Neuron (in vitro differentiated cells): ENCODE data around the gene PAK4.

ENCODE experiments used
- H2AFZ ChIP-seq: one replicate; pipeline ENCODE4 v1.6.1; 2013; ENCODE audit warnings: low read depth, mild to moderate bottlenecking, inconsistent platforms, low read length, moderate library complexity
- H3K27me3 ChIP-seq: one replicate; pipeline ENCODE4 v1.6.1; 2013; ENCODE audit warnings: low read length; ENCODE audit not compliant: insufficient read depth
- H3K36me3 ChIP-seq: one replicate; pipeline ENCODE4 v1.6.1; 2013; ENCODE audit warnings: low read length; ENCODE audit not compliant: insufficient read depth
- H3K4me1 ChIP-seq: one replicate; pipeline ENCODE4 v1.6.1; 2013; ENCODE audit warnings: low read length; ENCODE audit not compliant: insufficient read depth
- H3K4me3 ChIP-seq: 2 replicates; pipeline ENCODE4 v1.5.1; 2013; ENCODE audit warnings: mild to moderate bottlenecking, low read length, moderate library complexity
- H3K9me3 ChIP-seq: one replicate; pipeline ENCODE4 v1.6.1; 2013; ENCODE audit warnings: low read length

The PAK4 gene

GRCh38 chr19:39150807-39151600 is 25.4 kb downstream of the PAK4 start:
- H3K4me3 ChIP-seq, result no peak overlapping the region
- no peaks in the 10 kb centered on the region for H3K27me3 ChIP-seq
- no peak overlapping the region for H2AFZ ChIP-seq
- H3K4me1 ChIP-seq, result peaks cover 1% of the 10 kb centered on the region
- peaks cover 6% of the 10 kb centered on the region for H3K36me3 ChIP-seq
- peaks cover 6% of the 10 kb centered on the region for H3K9me3 ChIP-seq

GRCh38 chr19:39152066-39152465 is 26.5 kb downstream of the PAK4 start:
- no peaks in the 10 kb centered on the region for H3K27me3 ChIP-seq
- H3K4me1 ChIP-seq, result peaks cover 1% of the 10 kb centered on the region
- H3K36me3 ChIP-seq, result peaks cover 6% of the 10 kb centered on the region
- H3K4me3 ChIP-seq, result no peak overlapping the region
- peaks cover 6% of the 10 kb centered on the region for H3K9me3 ChIP-seq
- no peak overlapping the region for H2AFZ ChIP-seq

DNA sequence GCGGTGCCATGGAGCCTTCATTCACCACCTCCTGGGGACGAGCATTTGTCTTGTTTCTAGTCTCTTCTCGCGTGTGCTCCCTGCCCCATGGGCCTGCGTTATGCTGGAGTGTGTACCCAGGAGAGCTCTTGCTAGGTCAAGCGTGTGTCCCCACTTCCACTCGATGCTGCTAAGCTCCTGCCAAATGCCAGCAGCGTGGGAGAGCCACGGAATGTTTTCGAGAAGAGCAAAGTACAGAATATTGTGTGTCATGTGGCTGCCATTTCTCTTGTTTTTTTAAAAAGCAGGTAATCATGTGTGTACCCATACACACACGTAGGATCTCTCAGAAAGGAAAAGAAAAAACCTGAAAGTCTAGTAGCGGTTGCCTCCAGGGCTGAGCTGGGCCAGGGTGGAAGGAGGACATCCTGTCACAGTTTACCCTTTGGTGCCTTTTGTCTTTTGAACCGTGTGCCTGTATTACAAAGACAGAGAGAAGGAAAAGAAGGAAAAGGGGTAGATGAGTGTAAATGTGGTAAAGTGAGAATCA is 28.6 kb downstream of the PAK4 start:
- Histone ChIP-seq H2AFZ (no peak overlapping the region), H3K4me3 (no peak overlapping the region), H3K36me3 (peaks cover 1% of the 10 kb centered on the region), H3K27me3 (no peaks in the 10 kb centered on the region), H3K4me1 (peaks cover 1% of the 10 kb centered on the region), H3K9me3 (peaks cover 2% of the 10 kb centered on the region)

GRCh38 chr19:39154629-39155100 is 29.1 kb downstream of the PAK4 start:
- Histone ChIP-seq H2AFZ (no peak overlapping the region), H3K36me3 (no peaks in the 10 kb centered on the region), H3K9me3 (no peaks in the 10 kb centered on the region), H3K4me3 (no peak overlapping the region), H3K4me1 (peaks cover 1% of the 10 kb centered on the region), H3K27me3 (no peaks in the 10 kb centered on the region)

GRCh38 chr19:39155114-39155700 is 29.6 kb downstream of the PAK4 start:
- H3K9me3 ChIP-seq, result no peaks in the 10 kb centered on the region
- no peak overlapping the region for H3K4me3 ChIP-seq
- no peak overlapping the region for H2AFZ ChIP-seq
- no peaks in the 10 kb centered on the region for H3K36me3 ChIP-seq
- peaks cover 1% of the 10 kb centered on the region for H3K4me1 ChIP-seq
- H3K27me3 ChIP-seq, result no peaks in the 10 kb centered on the region

DNA sequence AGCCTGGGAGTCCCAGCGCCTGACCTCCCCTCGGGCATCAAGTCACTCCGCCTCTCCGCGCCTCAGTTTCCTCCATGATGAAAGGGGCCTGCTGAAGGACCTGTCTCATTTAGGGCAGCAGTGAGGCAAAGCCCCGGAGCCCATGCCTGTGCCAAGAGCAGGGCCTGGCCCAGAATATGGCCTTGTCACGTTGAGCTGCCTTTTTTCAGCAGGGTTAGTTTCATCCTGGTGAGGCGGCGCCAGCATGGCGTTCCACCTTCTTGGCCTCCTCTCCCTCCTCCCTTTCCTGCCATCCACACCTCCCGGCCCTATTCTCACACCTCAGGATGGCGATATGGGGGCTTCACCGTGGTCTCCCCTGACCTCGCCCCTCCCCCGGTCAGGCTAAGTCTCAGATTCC is 30.2 kb downstream of the PAK4 start:
- Histone ChIP-seq H2AFZ (no peak overlapping the region), H3K27me3 (no peaks in the 10 kb centered on the region), H3K36me3 (no peaks in the 10 kb centered on the region), H3K9me3 (no peaks in the 10 kb centered on the region), H3K4me1 (peaks cover 1% of the 10 kb centered on the region), H3K4me3 (no peak overlapping the region)

- Histone ChIP-seq H3K4me1 (no peaks in the 10 kb centered on the region), H3K27me3 (no peaks in the 10 kb centered on the region), H2AFZ (no peak overlapping the region), H3K4me3 (no peak overlapping the region), H3K9me3 (no peaks in the 10 kb centered on the region), H3K36me3 (no peaks in the 10 kb centered on the region)
Observed at GRCh38 chr19:39156326-39157230, 31.0 kb downstream of the PAK4 start.

DNA sequence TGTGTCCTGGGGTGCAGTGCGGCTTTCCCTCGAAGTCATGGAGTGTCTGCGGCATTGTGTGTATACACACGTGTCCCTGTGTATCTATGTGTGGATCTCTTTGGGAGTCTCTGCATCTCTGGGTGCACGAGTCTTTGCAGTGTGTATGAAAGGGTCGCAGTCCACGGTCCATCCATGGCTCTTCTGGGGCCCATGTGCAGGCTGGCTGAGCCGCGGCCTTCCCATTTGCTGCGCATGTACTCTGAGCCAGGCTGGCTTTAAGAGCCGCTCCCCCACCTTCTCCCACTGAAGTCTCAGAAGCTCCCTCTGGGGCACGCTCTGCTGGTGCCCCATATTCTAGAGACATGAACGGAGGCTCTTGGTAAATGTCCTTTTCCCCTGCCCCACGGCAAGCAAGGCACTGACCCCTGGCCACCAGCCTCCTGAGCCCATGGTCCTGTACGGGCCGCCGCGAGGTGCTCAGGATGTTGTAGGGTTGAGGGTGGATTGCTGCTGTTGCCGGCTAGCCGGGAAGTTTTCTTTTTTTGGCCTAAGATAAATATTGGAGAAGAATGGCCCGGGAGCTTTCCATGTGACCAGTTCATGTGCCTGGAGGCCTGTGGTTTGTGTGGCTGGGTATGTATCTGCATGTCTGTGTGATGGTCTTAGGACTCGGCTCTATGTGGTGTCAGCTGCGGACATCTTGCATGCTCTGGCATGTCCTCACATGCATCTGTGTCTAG is 31.9 kb downstream of the PAK4 start:
- no peak overlapping the region for H2AFZ ChIP-seq
- no peaks in the 10 kb centered on the region for H3K4me1 ChIP-seq
- no peaks in the 10 kb centered on the region for H3K9me3 ChIP-seq
- no peaks in the 10 kb centered on the region for H3K36me3 ChIP-seq
- no peaks in the 10 kb centered on the region for H3K27me3 ChIP-seq
- H3K4me3 ChIP-seq, result no peak overlapping the region

DNA sequence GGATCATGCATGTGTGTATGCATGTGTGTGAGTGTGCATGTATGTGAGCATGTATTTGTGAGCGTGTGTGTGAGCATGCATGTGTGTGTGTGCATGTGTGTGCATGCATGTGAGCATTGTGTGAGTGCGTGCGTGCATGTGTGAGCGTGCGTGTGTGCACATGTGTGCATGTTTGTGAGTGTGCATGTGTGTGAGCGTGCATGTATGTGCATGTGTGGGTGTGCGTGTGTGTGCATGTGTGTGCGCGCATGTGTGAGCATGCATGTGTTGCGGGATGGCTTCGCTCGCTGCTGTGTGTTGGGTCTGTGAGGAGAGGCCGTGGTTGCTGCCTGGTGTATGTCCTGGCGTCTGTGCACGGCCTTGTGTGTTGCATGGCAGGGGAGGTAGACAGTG is 32.4 kb downstream of the PAK4 start:
- H3K9me3 ChIP-seq, result no peaks in the 10 kb centered on the region
- no peak overlapping the region for H3K4me3 ChIP-seq
- H3K4me1 ChIP-seq, result peaks cover 3% of the 10 kb centered on the region
- no peaks in the 10 kb centered on the region for H3K36me3 ChIP-seq
- H3K27me3 ChIP-seq, result no peaks in the 10 kb centered on the region
- no peak overlapping the region for H2AFZ ChIP-seq

DNA sequence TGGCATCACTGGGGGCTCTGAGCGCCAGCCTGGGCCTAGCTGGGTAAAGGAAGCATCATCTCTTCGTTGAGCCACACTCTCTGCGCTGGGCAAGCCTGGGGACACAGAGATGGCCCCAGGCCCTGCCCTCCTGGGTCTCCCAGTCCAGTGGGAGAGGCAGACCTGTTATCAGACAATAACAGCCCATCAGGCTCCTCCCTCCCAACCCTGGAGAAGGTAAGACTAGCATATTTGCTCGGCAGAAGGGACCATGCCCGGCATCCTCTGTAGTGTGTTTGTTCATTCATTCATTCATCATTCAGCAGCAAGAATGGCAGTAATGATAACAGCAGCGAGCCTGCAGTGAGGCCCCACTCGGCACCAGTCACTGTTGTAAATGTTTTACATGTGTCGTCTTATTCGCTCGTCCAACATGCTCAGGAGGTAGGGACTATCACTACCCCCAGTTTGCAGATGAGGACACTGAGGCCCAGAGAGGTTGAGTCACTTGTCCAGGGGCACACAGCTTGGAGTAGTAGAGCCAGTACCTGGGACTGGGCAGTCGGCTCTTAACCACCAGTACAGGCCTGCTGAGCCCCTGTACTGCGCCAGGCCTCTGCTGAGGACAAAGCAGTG is 33.2 kb downstream of the PAK4 start:
- H2AFZ ChIP-seq, result no peak overlapping the region

DNA sequence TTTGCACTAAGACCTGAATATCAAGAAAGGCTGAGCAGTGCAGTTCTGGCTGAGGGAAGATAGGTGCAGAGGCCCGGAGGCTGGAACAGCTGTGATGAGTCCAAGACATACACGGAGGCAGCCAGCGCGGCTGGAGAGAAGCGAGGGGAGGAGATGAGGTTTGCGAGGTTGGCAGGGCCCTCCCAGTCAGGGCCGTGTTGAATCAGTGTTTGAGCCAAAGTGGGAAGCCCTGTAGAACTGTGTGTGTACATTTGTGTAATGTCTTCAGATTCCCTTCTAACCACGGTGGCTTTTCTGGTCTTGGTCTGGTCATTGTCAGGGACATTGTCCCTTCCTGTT is 34.9 kb downstream of the PAK4 start:
- H2AFZ ChIP-seq, result no peak overlapping the region
- H3K27me3 ChIP-seq, result no peaks in the 10 kb centered on the region
- H3K4me1 ChIP-seq, result peaks cover 4% of the 10 kb centered on the region
- no peaks in the 10 kb centered on the region for H3K9me3 ChIP-seq
- no peak overlapping the region for H3K4me3 ChIP-seq
- no peaks in the 10 kb centered on the region for H3K36me3 ChIP-seq

More for the DNA sequence above, 33.2 kb downstream of the PAK4 start:
- no peaks in the 10 kb centered on the region for H3K36me3 ChIP-seq
- H3K4me3 ChIP-seq, result no peak overlapping the region
- H3K27me3 ChIP-seq, result no peaks in the 10 kb centered on the region
- H3K4me1 ChIP-seq, result peaks cover 4% of the 10 kb centered on the region
- H3K9me3 ChIP-seq, result no peaks in the 10 kb centered on the region
